GM18867 (cell line): ENCODE data around the gene TYW5.

Source experiments
- ATAC-seq: cut with Tn5 transposase; IDR thresholded peaks from one replicate; pipeline ENCODE4 v1.9.1; 2021; ENCODE audit warnings: mild to moderate bottlenecking, moderate library complexity; ENCODE audit not compliant: unreplicated experiment

The TYW5 gene

GRCh38 chr2:199975273-199975895 lies 20.1 kb upstream of the TYW5 start:
- no peak for ATAC-seq

GRCh38 chr2:199973703-199974102 lies 18.4 kb upstream of the TYW5 start:
- ATAC-seq: no peak

DNA sequence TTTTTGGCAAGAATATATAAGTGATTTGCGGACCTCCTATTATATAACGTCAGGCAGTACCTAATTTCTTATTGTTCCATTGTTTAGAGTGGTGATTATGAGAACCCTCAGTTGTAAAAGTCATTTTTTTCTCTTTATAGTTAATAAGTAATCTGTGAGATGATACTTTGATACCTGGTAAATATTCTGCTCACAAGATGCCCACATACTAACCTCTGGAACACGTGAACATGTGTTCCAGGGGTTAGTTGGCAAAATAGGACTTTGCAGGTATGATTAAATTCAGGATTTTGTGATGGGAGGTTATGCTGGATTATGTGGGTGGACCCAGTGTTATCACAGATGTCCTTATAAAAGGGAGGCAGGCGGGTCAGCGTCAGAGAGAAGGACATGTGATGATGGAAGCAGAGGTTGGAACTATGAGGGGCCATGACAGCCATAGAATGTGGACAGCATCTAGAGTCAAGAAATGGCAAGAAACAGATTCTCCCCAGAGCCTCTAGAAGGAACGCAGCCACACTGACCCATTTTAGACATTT lies 16.9 kb upstream of the TYW5 start:
- ATAC-seq: no peak

GRCh38 chr2:199968126-199968525 lies 12.8 kb upstream of the TYW5 start:
- no peak for ATAC-seq

GRCh38 chr2:199966976-199967375 lies 11.7 kb upstream of the TYW5 start:
- no peak for ATAC-seq

DNA sequence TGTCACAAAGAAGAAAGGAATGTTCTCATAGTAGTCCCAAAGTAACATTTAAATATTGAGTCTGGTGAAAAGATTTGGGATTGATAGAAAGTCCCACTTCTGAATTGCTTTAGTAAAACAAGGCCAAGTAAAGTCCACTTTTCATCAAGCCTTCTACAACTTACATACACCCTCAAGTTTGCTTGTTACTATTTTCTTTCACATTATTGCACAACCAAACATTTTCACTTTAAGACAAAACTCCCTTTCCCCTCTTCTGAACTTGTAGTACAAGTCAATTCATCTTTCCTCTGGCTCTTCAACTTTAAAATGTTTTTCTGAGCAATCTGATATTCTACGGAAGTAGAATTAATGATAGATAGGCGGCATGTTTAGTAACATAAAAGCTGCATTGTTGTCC lies 11.1 kb upstream of the TYW5 start:
- no peak for ATAC-seq

- no peak for ATAC-seq
These were observed 6.9 kb upstream of the TYW5 start for GRCh38 chr2:199962203-199962602.

DNA sequence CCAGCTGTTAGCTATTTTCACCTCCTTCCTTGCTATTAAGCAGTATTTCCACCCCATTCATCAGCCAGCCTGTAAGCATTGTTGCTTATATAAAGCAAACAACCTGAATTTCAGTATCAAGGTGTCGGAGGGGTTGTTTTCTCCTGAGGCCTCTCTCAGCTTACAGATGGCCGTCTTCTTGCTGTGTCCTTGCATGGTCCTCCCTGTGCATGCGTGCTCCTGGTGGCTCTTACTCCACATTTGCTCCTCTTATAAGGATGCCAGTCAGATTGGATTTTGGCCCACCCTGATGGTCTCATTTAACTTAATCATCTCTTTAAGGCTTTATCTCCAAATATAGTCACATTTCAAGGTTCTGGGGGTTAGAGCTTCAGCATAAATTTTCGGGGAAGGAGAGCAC lies 2.7 kb upstream of the TYW5 start:
- ATAC-seq: no peak

DNA sequence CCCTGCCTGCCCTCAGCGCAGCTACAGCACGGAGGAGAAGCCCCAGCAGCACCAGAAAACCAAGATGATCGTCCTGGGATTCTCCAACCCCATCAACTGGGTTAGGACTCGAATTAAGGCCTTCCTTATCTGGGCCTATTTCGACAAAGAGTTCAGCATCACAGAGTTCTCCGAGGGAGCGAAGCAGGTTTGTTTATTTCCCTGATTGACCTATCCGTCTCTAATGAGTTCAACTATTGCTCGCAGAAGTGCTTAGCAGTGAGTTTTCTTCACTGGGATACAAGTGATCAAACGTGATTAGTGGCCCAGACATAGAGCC lies 730 bp upstream of the TYW5 start:
- no peak for ATAC-seq

- peak; percentile 42 for ATAC-seq
These were observed 318 bp downstream of the TYW5 start for GRCh38 chr2:199955007-199955338.

DNA sequence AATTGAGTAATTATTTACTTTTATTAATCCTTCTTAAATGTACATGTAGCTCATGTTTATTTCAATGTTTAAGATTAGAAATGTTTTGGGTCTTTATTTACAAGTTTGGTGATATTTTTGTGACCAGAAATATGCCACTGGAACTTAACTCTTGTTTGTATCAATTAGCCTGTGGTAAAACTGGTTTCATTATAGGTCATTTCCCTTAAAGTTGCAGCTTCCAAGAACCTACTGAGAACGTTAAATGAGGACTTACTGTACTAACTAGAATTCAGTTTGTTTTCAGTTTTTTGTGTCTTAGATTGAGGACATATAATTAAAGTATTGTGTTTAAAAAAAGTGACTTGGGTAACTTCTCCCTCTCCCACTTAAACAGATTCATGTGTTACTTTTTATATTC lies 4.3 kb downstream of the TYW5 start:
- no peak for ATAC-seq

GRCh38 chr2:199950396-199950795 lies 4.9 kb downstream of the TYW5 start:
- ATAC-seq: no peak

GRCh38 chr2:199946836-199947235 lies 8.5 kb downstream of the TYW5 start:
- no peak for ATAC-seq

DNA sequence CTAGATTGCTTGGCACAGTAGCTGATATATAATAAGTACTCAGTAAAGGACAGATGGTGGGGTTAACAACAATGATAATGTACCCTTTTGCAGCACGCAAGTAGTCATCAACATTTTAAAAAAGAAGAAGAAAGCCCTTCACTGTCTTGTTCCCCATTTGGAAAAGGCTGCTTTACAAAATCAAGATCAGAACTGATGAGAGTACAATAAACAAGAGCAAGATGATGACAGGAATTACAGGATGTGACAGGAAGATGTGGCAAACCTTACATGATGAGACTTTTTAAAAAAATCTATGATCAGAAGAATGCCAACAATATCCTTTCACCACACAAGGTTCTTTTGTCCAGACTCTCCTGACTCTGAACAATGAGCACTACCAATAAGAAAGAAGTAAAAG lies 9.1 kb downstream of the TYW5 start:
- no peak for ATAC-seq

DNA sequence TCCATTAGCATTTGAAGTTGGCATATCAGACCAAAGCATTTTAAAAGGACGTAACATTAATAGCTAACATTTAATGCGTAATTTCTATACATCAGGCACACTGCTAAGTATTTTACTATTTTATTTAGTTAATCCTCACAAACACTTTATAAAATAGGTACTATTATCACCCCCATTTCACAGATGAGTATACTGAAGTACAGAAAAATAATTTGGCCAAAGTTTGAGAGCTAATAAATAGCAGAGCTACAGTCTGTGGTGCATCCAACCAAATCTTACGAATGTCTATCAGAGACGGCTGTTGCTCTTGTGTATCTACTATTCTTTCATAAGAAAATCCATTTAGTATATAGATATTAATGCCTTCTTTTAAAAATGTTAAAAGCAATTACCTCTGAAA lies 11.9 kb downstream of the TYW5 start:
- ATAC-seq: no peak

GRCh38 chr2:199940373-199940772 lies 14.9 kb downstream of the TYW5 start:
- ATAC-seq: peak; percentile 76

GRCh38 chr2:199936554-199936953 lies 18.7 kb downstream of the TYW5 start:
- no peak for ATAC-seq

DNA sequence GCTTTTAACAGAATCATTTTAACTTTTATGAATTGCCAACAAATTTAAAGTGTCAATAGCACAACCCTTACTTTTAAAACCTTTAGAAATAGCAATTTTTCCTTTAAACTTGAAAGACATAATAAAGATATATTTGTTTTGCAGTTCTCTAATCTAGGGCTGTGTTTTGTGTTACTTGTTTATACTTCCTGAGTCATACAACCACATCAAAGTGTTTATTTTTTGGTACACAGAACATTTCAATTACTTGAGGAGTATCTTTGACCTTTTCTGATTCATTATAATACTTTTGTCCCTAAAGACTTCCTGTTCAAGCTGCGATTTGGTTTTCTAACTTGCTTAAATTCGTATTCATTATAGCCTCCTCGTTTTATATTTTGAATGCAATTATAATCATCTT lies 21.8 kb downstream of the TYW5 start:
- no peak for ATAC-seq

GRCh38 chr2:199932312-199932855 lies 22.9 kb downstream of the TYW5 start:
- ATAC-seq: no peak

GRCh38 chr2:199929262-199929661 lies 26.0 kb downstream of the TYW5 start:
- ATAC-seq: no peak

GRCh38 chr2:199928626-199929025 lies 26.7 kb downstream of the TYW5 start:
- no peak for ATAC-seq

- no peak for ATAC-seq
These were observed 27.1 kb downstream of the TYW5 start for GRCh38 chr2:199928226-199928625.

GRCh38 chr2:199926806-199927205 lies 28.5 kb downstream of the TYW5 start:
- ATAC-seq: no peak
